GM21786 (cell line): ENCODE results near the gene ZNF296.

Source experiments
- ATAC-seq: cut with Tn5 transposase; IDR thresholded peaks from one replicate; pipeline ENCODE4 v1.9.1; 2021; ENCODE audit not compliant: unreplicated experiment

Gene ZNF296

DNA sequence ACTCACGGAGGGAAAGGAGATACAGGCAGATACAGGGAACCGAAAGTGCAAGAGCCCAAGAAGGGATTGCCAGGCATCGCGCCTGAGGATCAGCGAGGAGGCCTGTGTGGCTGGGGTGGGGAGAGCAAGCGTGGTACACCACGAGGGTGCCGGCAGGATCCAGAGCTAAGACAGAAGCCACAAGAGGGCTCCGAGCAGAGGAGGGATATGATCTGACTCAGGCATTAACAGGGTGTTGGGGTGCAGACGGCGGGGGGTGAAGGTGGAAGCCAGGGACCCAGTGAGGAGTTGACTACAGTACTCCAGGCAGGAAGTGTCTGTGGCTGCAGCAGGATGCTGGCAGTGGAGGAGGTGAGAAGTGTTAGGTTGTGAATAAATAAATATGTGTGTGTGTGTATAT, 11.3 kb upstream of the ZNF296 start:
- no peak for ATAC-seq

DNA sequence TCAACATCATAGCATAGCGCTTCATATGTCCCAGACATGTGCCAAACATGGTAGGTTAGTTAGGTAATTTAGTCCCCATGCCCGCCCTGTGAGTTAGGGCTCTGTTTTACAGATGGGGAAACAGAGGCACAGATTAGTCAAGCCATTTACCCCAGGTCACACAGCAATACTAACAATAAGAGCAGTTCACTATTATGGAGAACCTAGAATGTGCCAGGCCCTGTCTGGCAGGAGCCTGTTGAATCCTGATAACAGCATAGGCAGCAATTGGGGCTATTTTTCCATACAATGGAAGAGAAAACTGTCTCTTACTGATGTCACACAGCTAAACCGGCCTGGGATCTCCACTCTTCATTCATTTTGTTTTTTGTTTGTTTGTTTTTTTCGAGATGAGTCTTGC, 10.2 kb upstream of the ZNF296 start:
- ATAC-seq: no peak

DNA sequence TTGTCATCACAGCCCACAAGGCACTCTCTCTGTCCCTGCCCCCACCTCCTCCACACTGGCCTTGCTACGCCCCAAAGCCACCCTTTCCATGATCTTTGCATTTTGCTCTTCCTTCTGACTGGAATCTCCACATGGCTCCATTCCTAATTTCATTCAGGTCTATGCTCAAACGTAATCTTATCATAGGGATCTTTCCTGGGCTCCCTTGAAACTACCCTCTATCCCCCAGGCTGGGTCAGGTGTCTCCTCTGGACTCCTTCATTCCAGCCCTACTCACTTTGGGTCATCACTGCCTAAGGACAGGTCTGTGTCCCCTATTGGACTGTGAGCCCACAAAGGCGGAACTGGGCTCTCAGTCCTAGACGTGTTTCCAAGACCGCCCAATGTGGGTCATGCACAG, 5.9 kb upstream of the ZNF296 start:
- no peak for ATAC-seq

DNA sequence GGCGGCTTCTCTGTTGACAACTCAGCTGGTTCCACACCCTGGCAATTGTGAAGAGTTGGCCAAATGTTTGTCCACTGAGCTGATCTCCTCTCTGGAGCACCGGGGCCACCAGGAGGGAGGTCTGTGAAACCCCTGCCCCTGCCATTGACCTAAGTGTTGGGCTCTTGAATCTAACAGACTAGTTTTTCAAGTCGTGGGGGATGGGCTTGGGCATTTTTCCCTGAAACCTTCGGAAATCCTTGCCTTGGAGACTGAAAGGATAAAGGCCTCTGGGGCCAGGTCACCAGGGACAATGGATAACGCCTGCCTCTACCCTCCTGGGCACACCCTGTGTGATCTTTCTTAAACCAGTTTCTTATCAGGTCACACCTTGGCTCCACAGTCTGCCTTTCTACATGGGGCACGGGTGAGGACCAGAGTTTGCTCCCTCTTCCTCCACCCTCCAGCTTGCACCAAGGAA, 3.7 kb upstream of the ZNF296 start:
- no peak for ATAC-seq

DNA sequence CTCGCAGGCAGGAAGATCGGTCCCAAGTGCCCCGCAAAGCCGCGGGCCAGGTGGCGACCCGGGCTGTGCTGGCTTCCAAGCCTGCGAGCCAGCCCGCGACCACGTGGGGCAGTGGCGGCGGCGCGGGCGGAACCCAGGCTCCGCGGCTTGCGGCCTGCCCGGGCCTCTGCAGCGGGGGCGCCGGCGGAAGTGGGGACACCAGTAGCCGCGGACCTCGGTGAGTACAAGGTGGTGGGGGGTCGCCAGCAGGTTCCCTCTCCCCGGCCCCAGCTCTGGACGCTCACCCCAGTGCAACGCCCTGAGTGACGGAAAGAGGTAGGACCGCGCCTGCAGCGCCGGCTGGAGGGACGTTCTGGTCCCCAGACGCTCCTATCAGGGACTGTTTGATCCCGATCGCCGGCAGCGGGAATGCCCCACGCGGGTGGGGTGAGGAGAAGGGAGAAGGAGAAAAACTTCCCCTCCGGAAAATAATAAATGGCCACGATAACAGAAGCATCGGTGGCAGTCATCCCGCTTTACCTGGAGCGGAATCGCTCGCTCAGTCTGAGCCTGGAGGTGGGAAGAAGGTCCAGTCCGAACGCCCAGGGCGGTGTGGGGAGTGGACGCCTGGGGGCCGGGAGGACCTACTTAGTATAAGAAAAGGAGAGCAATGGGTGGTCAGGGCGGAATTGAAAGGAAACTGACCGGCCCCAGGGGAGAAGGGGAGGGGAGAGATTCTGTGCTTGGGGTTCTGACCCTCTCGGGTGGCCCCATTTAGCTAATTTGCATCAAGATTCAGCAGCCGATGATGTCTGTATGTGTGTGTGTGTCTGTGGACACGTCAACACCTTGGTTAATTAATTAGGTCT, 3.0 kb upstream of the ZNF296 start, which contains the start of gene GEMIN7:
GEMIN7 (plus strand) TSS at position 198 of the 848 bp plus-strand sequence. CDS start 10,855 bp downstream, outside the sequence.
- no peak for ATAC-seq

DNA sequence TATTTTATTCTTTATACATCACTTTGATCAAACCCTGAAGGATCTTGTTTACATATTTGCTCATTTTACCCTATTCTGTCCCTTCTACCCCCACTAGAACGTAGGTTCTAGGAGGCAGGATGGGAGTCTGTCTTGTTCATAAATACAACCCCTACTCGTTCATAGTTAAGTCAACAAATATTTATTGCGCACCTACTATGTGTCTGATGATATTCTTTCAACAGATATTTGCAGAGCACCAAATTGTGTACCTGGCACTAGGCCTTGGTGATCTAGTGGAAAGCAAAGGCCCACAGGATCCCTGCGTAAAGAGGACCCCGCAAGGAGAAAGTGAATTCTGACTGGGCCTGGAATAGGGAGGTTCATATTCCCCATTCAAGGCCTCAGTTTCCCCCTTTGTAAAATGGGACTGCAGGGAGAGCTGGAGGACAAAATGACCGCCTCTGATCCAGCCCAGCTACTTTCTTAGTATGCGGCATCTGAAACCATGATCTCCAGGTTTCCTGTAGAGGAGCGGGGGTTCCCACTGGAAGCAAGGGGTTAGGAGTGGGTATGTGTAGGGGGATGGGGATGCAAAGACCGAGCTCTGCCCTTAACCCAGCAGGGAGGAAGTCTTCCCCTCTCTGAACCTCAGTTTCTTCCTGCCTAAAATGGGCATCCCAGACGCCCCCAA, 2.2 kb upstream of the ZNF296 start:
- no peak for ATAC-seq

DNA sequence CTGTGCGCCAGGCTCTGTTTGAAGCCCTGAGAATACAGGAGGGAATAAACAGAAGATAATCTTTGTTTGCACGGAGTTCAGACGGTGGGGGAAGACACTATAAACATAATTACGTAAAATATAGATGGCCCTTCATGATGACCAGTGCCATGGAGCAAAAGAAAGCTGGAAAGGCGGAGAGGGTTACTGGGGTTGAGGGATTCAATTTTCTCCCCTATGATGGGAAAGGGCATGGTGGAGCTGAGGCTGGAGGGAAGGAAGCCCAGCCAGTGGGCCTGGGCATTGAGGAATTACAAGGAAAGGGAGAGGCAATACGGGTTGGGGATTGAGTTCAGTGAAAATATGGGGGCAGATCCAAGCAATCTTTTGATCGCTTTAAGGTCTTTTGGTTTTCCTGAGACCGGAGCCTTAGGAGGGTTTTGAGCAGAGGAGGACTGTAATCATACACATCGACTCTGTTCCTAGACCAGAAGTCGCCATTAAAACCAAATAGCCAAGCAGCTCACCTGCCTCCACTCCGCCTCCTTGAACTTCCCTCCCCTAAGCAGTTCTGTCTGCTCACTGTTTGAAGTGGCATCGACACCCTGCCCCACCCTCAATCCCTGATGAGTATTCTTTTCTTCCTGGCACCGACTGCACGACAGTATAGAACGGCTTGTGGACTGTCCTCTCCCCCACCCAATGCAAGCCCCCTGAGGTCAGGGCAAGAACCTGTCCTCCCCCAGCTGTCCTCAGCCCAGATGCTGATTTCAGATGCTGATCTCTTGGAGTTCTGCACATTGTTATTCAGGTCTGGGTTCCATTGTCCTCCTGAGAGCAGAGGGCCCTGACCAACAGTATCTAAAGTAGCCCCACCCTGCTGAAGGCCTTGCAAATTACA, 813 bp upstream of the ZNF296 start:
- no peak for ATAC-seq

DNA sequence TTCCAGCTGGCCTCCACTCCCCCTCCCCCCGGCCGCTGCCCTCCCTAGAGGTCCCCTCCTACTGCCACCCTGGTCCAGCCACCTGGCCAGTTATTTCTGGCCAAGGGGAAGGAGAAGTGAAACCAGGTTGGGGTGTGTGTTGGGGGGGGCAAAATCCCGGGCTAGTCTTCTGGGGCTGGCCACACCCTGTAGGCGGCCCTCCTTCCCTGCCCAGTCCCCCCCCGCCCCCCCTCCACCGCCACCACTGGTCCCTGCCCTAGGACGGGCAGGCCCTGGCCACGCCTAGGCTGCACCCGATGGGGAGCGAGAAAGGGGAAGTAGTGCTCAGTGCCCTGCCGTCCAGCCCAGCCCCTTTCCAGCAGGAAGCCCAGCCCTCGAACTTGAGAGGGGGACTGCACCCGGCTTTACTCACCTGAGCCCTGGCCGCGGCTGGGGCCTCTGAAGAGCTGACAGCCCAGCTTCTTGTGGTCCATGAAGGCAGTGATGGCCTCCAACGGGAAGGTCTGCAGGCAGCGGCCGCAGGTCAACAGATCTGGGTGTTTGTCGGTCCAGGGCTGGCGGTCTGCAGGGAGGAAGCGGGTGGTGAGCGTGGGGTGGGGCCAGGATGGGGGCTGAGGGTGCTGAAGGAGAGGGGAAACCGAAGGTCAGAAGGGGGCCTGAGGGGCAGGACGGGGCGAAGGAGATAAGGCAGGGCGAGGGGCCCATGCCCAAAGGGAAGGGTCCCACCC, 813 bp downstream of the ZNF296 start:
- peak; percentile 67 for ATAC-seq

DNA sequence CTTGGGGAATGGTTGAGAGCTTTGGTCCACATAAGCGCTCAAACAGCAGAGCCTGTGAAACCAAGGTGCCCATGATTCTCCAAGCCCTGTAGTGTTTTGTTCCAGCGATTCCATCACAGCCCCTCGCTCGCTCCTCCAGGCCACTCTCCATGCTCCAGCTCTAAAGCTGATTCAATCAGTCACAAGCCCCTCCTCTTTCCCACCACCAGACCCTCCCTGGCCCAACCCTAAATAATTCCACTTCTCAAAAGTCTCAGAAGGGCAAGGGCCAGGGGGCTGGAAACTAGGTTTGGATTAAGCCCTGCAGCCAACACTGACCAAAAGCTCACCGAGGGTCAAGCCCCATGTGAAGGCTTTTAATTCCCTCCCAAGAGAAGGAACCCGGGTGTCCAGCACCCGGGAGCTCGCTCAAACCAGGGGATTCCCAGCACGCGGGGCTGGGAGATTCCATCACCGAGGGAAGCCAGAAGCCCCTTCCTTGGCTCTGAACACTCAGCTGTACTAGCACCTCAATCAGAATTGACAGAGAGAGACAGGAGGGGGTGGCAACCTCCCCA, 1.5 kb downstream of the ZNF296 start:
- no peak for ATAC-seq

DNA sequence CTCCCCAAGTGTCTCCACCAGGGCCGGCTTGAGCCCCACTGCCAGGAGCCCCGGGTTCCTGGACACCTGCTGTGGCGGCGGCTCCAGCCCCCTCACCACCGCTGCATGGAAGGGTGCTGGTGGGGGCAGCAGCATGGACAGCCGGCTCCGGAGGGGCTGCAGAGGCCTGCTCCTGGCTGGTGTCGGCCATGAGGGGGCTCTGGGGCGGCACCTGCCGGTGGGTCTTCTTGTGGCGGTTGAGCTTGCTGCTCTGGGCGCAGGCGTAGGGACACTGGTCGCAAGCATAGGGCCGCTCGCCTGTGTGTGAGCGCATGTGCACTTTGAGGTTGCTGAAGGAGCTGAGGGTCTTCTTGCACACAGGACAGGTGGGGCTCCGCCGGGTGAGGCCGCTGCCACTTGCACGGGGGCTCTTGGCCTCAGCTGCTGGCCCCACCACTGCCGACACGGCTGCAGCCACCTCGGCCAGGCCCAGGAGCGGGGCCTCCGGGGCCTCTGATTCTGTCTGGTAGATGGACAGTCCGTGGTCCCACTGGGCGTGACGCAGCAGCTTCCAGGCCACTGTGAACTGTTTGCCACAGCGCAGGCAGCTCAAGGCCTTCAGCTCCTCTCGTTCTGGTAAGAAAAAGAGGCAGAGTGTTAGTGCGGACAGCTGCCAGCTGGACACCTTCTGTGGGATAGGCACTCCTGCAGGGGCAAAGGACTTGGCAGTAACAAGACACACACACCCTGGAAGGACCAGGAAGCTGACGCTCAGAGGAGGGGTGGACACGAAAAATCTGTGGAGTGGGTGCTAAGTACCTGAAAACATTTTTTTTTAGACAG, 4.1 kb downstream of the ZNF296 start:
- no peak for ATAC-seq

DNA sequence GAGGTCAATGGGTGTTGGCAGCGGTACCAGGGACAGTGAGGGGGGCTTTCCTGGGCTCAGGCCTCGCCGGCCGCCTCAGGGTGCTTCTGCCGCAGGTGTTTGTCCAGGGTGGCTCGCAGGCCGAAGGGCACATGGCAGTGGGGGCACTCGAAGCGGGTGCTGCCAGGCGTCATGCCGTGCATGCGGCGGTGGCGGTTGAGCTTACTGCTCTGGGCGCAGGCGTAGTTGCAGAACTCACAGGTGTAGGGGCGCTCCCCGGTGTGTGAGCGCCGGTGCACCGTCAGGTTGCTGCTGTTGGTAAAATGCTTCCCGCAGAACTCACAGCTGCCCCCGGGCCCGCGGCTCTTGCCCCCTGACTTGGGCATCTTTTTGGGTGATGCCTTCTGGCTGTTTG, 4.7 kb downstream of the ZNF296 start:
- no peak for ATAC-seq

DNA sequence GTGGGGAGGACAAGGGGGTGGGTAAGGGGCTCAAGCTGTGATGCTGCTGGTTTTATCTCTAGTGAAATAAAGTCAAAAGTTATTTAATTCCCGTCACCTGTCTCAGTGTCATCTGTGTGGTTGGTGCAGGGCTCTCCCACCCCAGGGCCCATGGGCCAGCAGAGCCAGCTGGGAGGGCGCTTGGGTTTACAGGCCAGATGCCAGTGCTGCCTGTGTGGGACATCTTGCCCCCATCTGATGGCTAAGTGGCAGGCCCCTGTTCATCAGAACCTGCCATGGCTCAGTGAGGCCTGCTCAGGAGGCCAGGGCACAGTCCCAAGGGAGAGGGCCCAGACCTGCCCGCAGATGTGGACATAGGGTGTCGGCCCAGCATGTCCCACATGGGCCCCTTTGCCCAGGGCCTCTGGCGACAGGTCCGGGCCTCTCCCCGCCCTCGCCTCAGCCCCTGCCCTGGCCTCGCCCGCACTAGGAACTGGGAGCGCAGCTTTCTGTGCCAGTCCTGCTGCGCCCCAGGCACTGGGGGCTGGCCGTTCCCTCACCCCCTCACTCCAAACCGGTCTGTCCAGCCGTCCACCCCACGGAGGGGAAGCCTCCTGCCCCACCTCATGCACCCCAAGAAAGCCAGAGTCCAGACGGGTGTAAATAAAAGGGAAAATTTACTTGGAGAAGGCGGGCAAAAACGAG, 5.3 kb downstream of the ZNF296 start:
- ATAC-seq: no peak

DNA sequence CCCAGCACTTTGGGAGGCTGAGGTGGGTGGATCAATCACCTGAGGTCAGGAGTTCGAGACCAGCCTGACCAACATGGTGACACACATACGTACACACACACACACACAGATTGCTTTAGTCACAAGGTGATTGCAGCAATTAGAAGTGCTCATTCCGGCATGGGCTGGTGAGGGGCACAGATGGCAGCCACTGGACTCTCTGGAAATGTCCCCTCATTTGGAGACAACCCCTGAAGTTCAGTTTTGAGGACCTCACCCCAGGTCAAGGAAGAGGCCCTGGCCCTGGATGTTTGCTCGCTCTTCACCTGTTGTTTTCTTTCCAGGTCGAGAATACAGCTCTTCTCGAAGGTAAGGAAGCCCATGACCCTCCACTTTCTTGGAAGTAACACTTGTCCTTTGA, 6.1 kb downstream of the ZNF296 start:
- ATAC-seq: no peak

DNA sequence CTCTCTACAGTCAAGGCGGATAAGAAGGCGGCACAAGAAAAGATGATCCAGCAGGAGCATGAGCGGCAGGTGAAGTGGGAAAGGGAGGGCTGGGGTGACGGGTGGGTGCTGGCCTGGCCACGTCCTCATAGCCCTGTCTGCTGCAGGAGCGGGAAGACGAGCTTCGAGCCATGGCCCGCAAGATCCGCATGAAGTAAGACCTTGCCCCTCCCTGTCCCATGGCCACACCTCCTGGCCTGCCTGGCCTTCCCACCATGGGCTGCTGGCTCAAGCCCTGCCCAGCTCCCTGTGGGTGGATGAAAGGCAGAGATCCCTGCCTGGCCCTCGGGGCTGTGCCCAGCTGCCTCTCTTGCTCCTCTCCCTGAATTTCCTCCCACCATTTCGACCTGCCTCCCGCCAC, 7.2 kb downstream of the ZNF296 start:
- ATAC-seq: no peak

DNA sequence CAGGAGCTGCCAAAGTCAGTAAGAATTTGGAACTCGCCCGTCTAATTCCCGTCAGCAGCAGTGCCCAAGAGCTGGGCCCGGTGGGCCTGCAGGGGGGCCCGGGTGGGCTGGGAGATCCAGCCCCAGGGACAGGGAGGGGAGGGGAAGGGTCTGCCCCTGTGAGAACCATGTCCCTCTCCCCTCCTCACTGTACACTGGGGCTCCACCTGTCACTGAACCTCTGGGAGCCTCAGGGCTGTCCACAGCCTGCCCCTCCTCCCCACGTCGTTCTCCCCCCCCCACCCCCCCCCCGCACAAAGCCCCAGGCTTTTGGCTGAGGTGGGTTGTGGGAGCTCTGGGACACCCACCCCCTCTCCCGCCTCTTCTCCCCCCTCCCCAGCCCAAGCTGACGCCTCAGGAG, 8.2 kb downstream of the ZNF296 start:
- no peak for ATAC-seq

DNA sequence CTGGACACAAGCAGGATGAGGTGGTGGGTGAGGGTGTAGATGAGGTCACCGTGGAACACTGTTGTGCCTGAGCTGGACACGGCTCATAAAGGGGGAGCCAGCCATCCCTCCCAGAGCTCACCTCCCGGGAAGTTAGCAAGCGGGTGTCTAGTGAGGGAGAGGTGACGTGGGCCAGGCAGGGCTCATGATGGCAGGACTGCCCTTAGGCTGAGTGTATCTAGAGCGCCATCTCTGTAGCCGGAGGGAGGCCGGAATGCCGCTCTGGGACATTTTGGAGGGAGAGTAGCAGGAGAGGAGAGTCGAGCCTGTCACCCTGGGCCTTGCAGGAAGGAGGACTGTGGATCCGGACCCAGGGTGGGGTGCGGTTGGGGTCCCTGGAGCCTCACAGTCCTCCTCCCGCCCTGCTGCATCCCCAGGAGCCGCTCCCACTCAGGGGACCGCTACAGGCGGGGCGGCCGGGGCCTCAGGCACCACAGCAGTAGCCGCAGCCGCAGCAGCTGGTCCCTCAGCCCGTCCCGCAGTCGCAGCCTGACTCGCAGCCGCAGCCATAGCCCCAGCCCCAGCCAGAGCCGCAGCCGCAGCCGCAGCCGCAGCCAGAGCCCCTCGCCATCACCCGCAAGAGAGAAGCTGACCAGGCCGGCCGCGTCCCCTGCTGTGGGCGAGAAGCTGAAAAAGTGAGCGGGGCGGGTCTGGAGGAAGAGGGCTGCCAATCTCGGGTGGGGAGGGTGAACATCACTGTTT, 9.2 kb downstream of the ZNF296 start:
- ATAC-seq: no peak

DNA sequence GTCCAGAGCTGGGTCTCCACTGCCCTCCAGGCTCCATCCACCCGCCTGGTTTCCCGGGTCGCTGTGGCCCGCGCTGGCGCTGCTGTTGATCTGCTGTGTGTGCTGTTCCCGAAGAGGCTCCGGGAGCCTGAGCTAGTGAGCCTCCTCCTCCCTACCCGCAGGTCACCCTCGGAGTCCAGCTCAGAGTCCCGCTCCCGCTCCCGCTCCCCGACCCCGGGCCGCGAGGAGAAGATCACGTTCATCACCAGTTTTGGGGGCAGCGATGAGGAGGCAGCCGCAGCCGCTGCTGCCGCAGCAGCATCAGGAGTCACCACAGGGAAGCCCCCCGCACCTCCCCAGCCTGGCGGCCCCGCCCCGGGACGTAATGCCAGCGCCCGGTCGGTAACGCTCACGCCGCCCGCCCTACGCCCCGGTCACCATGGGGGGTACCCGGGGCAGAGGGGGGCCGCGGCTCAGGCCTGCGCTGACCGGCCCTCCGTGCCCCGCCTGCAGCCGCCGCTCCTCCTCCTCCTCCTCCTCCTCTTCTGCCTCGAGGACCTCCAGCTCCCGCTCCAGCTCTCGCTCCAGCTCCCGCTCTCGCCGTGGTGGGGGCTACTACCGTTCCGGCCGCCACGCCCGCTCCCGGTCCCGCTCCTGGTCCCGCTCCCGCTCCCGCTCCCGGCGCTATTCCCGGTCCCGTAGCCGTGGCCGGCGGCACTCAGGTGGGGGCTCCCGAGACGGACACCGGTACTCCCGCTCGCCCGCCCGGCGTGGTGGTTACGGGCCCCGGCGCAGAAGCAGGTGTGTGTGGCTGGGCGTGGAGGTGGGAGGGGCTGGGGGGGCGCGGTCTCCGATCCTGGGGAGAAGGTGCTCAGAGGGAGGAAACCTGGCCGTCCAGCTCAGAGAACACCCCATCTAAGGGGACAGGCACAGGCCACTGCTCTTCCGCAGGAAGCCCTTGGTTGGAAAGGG, 12.2 kb downstream of the ZNF296 start:
- ATAC-seq: no peak
